Measurements from ENCODE around the gene NOXO1.

Gene NOXO1

GRCh38 chr16:1993731-1994131, 12.5 kb upstream of the NOXO1 start:
- no peak for DNase-seq

DNA sequence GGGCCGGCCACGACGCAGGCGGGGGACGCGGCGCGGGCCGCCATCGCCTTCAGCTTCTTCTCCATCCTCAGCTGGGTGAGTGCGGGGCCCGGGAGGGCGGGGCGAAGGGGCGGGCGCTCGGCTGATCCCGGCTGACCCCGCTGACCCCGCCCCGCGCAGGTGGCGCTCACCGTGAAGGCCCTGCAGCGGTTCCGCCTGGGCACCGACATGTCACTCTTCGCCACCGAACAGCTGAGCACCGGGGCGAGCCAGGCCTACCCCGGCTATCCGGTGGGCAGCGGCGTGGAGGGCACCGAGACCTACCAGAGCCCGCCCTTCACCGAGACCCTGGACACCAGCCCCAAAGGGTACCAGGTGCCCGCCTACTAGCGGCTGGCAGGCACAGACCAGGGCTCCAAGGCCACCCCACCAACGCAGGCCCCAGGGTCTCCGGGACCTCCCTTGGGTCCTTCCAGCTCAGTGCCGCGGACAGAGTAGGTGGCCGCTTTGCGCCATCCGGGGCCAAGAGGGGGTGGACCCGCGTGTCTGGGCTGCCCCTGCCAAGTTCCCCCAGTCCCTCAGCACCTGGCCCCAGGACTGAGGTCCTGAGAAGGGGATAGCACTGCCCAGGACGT, 11.5 kb upstream of the NOXO1 start:
- DNase-seq = no peak

DNA sequence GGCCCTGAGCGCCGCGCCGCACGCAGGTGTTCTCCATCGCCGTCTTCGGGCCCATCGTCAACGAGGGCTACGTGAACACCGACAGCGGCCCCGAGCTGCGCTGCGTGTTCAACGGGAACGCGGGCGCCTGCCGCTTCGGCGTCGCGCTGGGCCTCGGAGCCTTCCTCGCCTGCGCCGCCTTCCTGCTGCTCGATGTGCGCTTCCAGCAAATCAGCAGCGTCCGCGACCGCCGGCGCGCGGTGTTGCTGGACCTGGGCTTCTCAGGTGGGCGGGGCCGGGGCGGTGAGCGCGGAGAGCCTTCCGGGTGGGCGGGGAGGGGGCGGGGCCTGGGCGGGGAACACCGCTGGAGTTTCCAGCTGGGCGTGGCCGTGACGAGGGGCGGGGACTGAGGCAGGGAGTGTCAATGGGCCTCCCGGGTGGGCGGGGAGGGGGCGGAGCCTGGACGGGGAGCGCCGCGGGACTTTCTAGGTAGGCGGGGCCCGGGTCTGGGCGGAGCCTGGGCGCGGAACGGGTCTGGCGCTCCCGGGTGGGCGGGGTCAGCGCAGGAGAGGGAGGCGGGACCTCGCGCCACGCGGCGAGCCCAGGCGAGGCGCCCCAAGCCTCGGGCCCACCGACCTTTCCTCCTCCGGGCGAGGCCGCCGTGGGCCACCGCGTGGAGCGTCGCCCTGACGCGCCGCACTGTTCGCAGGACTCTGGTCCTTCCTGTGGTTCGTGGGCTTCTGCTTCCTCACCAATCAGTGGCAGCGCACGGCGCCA, 10.9 kb upstream of the NOXO1 start:
- peak in 1 of 3 experiments; percentile 78 for DNase-seq

- DNase-seq = no peak
Measured at GRCh38 chr16:1991588-1991947, 10.3 kb upstream of the NOXO1 start.

DNA sequence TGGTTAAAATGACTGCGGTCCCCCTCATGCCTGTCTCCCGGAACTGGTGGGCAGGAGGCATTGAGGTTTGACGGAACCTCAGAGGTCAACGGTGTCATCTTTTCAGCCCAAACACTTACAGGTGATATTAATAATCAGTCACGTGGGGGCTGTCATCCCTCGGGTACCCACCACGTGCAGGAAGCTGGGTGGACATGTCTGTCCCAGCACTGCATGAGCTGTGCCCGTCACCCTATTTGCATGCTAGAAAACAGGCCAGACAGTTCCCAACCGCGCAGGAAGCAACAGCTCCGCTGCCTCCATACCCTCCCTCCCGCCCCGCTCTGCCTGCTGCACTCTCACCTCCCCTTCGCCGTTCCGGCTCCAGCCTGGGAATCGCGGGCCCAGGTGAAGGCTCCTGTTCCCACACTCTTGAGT, 9.9 kb upstream of the NOXO1 start:
- no peak for DNase-seq

DNA sequence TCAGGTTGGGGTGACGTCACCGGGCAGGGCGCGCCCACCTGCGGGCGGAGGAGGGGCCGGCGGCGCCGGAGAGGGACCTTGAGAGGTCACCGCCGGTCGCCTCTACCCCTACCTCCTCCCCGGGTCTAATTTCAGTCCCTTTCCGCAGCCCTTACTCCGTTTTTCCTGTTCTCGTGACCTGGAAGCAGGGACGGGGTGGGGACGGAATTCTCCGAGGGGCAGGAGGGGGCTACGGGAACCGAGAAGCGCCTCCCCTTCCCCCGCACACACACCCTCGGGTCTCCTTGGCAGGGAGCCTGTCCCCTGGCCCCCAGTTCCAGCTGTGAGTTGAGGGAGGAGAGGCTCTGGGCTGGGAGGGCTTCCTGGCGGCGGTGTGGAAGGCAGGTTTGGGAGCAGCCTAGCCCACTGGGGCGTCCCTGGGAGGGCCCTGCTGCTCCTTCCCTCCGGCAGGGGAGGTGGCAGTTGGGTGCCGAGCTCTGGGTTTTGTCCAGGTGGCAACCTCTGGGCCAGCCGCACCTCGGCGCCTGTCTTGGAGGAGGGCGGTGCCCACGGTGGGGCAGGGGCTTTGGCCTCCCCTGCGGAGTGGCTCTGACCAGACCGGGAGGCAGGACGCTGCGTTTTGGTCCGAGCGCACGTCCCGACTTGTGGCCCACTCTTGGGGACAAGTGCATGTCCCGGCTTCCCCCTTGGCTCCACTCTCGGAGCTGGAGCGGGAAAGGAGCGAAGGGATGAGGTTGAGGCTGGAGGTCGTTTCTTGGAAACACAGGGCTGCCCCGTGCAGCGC, 9.3 kb upstream of the NOXO1 start:
- peak; percentile 50 to 64 (median 60) for DNase-seq

- no peak for DNase-seq
Measured at GRCh38 chr16:1990101-1990350, 8.8 kb upstream of the NOXO1 start.

GRCh38 chr16:1989209-1990100, 8.2 kb upstream of the NOXO1 start, which contains the start of gene SYNGR3:
TSS of gene SYNGR3 (plus strand) at chr16:1989970. CDS start at chr16:1990103, 133 bp downstream.
- DNase-seq = peak; percentile 52 to 81 (median 73)

- DNase-seq = no peak
Measured at GRCh38 chr16:1987198-1987597, 5.9 kb upstream of the NOXO1 start.

GRCh38 chr16:1985466-1986150, 4.3 kb upstream of the NOXO1 start:
- DNase-seq = no peak

DNA sequence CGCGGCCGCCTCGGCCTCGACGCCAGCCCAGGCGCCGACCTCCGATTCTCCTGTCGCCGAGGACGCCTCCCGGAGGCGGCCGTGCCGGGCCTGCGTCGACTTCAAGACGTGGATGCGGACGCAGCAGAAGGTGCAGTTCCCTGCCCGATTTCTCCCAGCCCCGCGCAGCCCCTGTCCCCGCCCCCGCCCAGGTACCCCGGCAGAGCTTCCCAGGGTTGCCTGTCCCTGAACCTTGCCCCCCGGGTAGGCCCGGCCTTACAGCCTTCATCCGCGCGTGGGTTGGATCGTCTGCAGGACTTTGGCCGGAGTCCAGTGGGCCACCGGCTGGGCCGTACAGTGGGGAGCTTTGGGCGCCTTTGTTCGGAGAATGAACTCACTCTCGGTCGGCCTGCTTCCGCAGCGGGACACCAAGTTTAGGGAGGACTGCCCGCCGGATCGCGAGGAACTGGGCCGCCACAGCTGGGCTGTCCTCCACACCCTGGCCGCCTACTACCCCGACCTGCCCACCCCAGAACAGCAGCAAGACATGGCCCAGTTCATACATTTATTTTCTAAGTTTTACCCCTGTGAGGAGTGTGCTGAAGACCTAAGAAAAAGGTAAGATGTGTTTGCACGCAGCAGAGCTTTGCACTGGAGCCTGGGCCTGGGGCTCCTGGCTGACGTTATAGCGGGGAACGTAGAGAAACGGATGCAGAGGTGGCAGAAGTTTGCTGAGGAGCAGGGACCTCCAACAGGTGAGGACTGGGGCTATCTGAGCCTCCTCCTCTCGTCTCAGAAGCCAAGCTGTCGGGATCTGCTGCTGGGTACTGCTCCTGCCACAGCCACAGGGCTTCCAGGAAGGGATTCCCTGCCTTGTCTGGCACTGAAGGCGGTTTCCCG, 3.3 kb upstream of the NOXO1 start:
- DNase-seq = peak in 2 of 3 experiments; percentile 46 to 70

GRCh38 chr16:1983544-1984346, 2.5 kb upstream of the NOXO1 start, which contains the start of gene GFER:
TSS of gene GFER (plus strand) at chr16:1984193. CDS start at chr16:1984219, 26 bp downstream.
- DNase-seq = peak; percentile 90 to 94 (median 91)

GRCh38 chr16:1982991-1983543, 1.8 kb upstream of the NOXO1 start:
- DNase-seq = no peak

DNA sequence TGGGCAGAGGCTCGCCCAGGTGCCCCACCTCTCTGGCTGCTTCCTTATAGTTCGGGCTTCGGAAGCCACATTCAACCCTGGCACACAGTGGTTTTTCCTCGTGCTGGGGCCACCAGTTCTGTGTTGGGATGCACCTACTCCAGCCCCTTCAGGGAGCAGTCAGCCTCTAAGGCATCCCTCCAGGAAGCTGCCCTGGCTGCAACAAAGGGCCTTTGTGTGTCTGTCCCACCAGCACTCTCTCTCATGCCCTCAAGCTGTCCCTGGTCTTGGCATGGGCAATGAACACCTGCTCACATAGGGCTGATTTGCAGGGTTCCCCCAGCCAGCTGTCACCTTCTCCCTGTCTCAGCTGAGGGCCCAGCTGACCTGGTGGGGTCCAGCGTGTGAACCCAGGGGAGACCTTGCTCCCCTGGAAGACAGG, 754 bp upstream of the NOXO1 start:
- peak in 1 of 3 experiments; percentile 43 for DNase-seq

- DNase-seq = no peak
Measured at GRCh38 chr16:1980770-1981087, 540 bp downstream of the NOXO1 start.

- peak in 2 of 3 experiments; percentile 25 to 34 for DNase-seq
Measured at GRCh38 chr16:1980030-1980769, 1.1 kb downstream of the NOXO1 start.

- DNase-seq = peak; percentile 25 to 78 (median 36)
Measured at GRCh38 chr16:1979271-1980029, 1.8 kb downstream of the NOXO1 start.

GRCh38 chr16:1978476-1979120, 2.7 kb downstream of the NOXO1 start:
- no peak for DNase-seq
